Astrocyte of the cerebellum (primary cell): Measurements from ENCODE around the gene ALG12.

Source experiments
- DNase-seq: peaks from one replicate; pipeline ENCODE4 v3.0.0-alpha.2; 2011; ENCODE audit warnings: low read depth
- H3K4me3 ChIP-seq: 2 replicates; pipeline ENCODE4 v1.5.1; 2011; ENCODE audit warnings: mild to moderate bottlenecking, low read depth, low read length, moderate library complexity
- in situ Hi-C: cut with HindIII; loops from 2 replicates; pipeline ENCODE4 v1.10.0; 2017; ENCODE audit warnings: low sequenced_read_pairs
- TF ChIP-seq, protein P1 (sequence below): IDR thresholded peaks from 2 replicates; pipeline ENCODE4 v1.5.1; 2012; ENCODE audit warnings: low read length, low read depth, moderate library complexity, mild to moderate bottlenecking; ENCODE audit errors: missing control alignments

Gene ALG12

DNA sequence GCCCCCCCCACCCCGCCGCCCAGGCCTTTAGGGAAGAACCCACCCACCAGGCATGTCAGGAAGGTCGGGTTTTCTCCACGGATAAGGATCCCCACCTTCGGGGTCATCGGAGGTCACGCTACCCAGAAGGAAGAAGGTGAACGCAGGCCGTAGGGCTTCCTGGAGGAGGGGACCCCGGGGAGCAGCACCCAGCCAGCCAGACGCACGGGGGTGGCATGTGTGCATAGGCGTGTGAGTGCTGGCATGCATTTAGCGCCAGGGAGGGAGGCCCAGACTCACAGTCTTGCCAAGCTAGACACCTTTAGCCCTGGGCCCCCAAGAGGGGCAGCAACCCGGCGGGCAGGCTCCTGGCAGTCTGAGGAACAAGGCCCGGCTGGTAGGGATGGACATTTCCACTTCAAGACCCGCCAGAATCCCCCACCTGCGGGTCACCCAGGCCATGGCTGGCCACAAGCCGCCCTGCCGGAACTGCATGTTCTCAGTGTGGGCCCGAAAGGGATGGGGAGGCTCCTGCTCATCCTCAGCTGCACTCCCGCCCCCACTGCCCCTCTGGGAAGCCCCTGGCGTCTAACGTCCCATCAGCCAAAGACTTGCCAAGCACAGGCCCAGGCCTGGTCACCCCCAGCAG lies 25.6 kb upstream of the ALG12 start:
- no peak overlapping the region for H3K4me3 ChIP-seq
- DNase-seq = no peak
- TF ChIP-seq, protein P1, sequence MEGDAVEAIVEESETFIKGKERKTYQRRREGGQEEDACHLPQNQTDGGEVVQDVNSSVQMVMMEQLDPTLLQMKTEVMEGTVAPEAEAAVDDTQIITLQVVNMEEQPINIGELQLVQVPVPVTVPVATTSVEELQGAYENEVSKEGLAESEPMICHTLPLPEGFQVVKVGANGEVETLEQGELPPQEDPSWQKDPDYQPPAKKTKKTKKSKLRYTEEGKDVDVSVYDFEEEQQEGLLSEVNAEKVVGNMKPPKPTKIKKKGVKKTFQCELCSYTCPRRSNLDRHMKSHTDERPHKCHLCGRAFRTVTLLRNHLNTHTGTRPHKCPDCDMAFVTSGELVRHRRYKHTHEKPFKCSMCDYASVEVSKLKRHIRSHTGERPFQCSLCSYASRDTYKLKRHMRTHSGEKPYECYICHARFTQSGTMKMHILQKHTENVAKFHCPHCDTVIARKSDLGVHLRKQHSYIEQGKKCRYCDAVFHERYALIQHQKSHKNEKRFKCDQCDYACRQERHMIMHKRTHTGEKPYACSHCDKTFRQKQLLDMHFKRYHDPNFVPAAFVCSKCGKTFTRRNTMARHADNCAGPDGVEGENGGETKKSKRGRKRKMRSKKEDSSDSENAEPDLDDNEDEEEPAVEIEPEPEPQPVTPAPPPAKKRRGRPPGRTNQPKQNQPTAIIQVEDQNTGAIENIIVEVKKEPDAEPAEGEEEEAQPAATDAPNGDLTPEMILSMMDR = no peak
- in situ Hi-C loops = no loop called here

DNA sequence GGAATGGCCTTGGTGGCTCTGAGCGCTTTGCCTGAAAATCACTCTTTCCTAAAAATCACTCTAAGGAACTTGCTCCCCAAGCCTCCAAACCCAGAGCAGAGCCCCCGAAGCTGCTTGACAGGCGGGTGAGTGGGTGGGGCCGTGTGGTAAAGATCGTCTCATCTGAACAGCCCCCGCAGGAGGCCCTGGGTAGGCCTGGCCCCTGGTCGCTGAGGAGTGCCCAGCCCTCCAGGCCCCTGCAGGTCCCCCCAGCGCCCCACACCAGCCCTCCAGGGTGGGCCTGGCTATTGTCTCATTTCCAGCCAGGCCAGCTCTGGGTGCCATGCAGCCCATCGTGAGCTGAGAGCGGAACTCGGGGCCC lies 25.1 kb upstream of the ALG12 start:
- TF ChIP-seq, protein P1 = no peak
- no peak overlapping the region for H3K4me3 ChIP-seq

DNA sequence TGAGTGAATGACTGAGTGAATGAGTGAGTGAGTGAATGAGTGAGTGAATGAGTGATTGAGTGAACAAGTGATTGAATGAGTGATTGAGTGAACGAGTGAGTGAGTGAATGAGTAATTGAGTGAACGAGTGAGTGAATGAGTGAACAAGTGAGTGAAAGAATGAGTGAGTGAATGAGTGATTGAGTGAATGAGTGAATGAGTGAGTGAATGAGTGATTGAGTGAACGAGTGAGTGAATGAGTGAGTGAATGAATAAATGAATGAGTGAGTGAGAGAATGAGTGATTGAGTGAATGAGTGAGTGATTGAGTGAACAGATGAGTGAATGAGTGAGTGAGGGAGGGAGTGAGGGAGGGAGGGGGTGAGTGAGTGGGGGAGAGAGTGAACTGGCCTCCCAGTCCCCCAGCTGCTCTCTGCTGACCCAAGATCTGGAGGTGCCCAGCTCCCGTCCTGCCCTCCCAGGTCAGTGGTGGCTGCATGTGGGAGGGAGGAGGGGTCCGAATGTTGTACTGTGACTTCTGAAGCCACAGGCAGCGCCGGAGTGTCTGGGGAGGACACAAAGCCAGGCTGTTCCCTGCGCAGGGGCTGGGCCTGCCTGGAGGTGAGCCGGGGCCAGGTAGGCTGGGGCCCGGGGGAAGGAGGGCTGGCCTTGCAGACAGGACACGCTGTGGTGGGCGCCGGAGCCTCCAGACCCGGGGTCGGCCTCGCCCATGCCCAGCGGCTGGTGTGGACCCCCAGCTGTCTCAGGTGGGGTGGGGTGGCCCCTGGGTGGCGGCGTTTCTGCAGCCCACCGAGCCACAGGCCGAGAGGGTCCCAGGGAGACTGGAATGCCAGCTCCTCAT lies 24.5 kb upstream of the ALG12 start:
- in situ Hi-C loops = no loop called here
- TF ChIP-seq, protein P1 = no peak
- H3K4me3 ChIP-seq = no peak overlapping the region

More for the DNA sequence above, 25.1 kb upstream of the ALG12 start:
- no peak for DNase-seq
- in situ Hi-C loops = no loop called here

DNA sequence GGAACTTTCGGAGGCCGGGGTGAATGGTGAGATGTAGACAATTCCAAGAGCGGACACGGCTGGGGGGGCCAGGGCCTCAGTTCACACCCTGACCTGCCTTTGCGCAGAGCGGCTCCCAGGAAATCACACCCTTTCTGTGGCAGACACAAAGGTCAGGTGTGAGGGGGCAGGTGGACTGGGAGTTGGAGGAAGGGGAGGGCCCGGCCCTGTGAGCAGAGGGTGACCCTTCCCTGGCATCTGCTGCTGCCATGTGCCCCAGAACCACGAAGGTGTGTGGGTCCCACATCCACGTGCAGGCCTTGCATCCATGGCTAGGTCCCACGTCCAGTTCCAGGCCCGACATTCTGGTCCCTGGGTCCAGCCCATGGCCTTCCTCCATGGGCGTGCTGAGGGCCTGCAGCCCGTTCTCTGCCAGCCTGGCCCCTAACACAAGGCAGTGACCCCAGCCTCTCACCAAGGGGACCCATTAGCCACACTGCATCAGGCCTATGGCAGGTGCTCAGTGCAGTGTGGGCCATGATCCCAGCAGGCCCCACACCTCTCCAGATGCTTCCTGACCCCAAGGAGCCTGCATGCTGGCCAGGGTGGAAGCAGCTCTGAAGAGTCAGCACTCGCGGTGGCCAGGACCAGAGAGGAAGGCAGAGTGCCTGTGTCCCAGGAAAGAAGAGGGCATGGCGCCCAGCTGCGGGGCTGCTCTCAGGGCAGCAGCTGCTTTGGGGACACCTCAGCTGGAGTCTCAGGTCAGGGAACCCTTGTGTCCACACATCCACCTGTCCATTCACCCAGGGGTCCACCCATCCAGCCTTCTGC lies 23.5 kb upstream of the ALG12 start:
- in situ Hi-C loops = no loop called here
- no peak overlapping the region for H3K4me3 ChIP-seq
- TF ChIP-seq, protein P1 = no peak
- DNase-seq = no peak

More for the DNA sequence above, 24.5 kb upstream of the ALG12 start:
- DNase-seq = no peak

DNA sequence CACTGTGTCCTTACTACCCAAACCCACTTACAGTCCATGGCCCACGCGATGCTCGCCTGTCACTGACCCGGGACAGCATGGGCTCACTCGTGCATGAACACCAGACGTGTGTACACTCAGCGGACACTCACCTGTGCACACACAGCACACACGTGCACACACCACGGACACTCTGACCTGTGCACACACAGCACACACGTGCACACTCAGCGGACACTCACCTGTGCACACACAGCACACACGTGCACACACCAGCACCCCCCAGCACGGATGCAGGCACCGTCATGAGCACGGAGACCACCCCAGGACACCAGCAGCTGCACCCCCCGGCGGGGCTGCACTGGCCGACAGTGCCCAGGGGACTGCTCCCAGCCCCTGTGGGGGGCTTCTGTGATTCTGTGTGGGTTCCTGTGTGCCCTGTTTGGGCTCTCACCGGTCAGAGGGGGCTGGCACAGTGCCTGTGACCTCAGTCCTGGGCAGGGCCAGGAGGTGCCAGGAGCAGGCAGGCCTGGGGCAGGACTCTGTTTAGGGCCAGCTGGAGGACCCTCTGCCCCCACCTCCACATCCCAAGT lies 20.4 kb upstream of the ALG12 start:
- in situ Hi-C loops = loop anchor here (10.0 kb wide), 1 partner anchor 76 kb away; the partner anchor contains the start of gene IL17REL
- no peak overlapping the region for H3K4me3 ChIP-seq
- DNase-seq = no peak
- TF ChIP-seq, protein P1 = no peak

DNA sequence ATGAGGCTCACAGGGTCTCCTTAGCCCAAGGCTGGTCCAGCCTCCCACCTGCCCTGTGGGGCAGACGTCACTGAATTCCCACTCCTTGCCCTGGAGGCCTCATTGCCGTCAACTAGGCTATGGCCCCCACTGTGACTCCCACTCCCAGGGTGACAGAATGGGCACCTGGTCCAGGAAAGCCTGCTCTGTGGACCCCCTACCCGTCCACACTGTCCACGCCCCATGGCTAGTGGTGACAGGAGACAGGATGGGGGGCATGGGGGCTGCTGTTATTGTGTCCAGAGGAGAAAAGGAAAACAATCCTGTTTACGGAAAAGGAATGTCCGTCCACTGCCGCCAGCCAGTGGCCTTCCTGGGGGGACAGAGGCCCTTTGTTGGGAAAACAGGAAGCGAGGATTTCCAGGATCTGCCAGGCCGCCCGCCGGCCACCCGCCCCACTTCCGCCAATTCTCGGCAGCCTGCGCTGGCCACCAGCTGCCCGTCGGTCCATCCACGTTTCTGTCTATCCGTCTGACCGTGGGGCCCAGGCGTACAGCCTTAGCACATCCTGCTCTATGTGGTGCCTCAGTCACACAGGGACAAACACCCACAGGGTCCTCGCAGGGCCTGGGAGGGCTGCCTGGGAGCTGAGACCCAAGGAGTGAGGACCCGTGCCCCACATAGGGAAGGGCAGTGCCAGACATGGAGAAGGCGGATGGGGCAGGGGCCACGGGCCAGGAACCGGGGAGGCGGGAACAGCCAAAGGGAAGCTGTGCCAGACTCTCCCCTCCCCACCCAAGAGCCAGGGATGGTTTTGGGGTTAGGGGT lies 19.7 kb upstream of the ALG12 start:
- no peak for DNase-seq
- in situ Hi-C loops = loop anchor here (10.0 kb wide), 1 partner anchor 77 kb away; the partner anchor contains the start of gene IL17REL
- H3K4me3 ChIP-seq = no peak overlapping the region
- TF ChIP-seq, protein P1 = no peak
